Lower lobe of right lung (tissue), 2 donors: ENCODE data around the gene CMIP. TPM values are rescaled to one million over a fixed set of nuclear protein-coding genes. Genes with fewer than 3 reads are reported as not detected.

Experiments used
- ATAC-seq, 2 donors: fragments of 200-7000 bp; cut with Tn5 transposase; one replicate each; pipeline ENCODE4 v1.9.1; 2020 to 2022; ENCODE audit warnings: mild to moderate bottlenecking in 2 of 2, moderate library complexity in 2 of 2
- DNase-seq: peaks from one replicate; pipeline ENCODE4 v3.0.0-alpha.2; 2020
- H3K27ac ChIP-seq: fragments of 200-600 bp; one replicate; pipeline ENCODE4 v1.8.0; 2022
- H3K27me3 ChIP-seq: fragments of 200-600 bp; one replicate; pipeline ENCODE4 v1.8.0; 2022; ENCODE audit warnings: low read depth
- H3K36me3 ChIP-seq: fragments of 200-600 bp; one replicate; pipeline ENCODE4 v1.8.0; 2022; ENCODE audit warnings: mild to moderate bottlenecking
- H3K4me1 ChIP-seq: fragments of 200-600 bp; one replicate; pipeline ENCODE4 v1.8.0; 2022
- H3K4me3 ChIP-seq: fragments of 200-600 bp; one replicate; pipeline ENCODE4 v1.8.0; 2022; ENCODE audit warnings: mild to moderate bottlenecking
- H3K9me3 ChIP-seq: fragments of 200-600 bp; one replicate; pipeline ENCODE4 v1.8.0; 2022
- intact Hi-C: fragments of 100-400 bp; cut with DNase I; formaldehyde crosslinking; loops from one replicate; pipeline ENCODE4 v1.11.0; 2022
- total RNA-seq: library from RNA; stranded (reverse); fragmentation: NEBNext Ultra II Directional; extraction: Animal tissue kit (Norgen Biotek cat#: 25700); gene quantifications from one replicate; pipeline ENCODE4 v1.2.1, GENCODE V29; 2021
- TF ChIP-seq, protein P1 (sequence below): fragments of 200-600 bp; IDR thresholded peaks from one replicate; pipeline ENCODE4 v1.8.0; 2022; ENCODE audit warnings: antibody characterized with exemption, mild to moderate bottlenecking
- donor health status: DM: no; HTN: yes; CAD: no; lungs with severe emphysema.

Gene CMIP
- total RNA-seq, 1 donor from 2014 or later, result 77.4 TPM

GRCh38 chr16:81696166-81696960 is 251.8 kb downstream of the CMIP start:
- peaks cover 91% of the 10 kb centered on the region for H3K36me3 ChIP-seq
- DNase-seq, result no peak
- no peak for ATAC-seq
- intact Hi-C loops, result no loop called here
- TF ChIP-seq, protein P1, sequence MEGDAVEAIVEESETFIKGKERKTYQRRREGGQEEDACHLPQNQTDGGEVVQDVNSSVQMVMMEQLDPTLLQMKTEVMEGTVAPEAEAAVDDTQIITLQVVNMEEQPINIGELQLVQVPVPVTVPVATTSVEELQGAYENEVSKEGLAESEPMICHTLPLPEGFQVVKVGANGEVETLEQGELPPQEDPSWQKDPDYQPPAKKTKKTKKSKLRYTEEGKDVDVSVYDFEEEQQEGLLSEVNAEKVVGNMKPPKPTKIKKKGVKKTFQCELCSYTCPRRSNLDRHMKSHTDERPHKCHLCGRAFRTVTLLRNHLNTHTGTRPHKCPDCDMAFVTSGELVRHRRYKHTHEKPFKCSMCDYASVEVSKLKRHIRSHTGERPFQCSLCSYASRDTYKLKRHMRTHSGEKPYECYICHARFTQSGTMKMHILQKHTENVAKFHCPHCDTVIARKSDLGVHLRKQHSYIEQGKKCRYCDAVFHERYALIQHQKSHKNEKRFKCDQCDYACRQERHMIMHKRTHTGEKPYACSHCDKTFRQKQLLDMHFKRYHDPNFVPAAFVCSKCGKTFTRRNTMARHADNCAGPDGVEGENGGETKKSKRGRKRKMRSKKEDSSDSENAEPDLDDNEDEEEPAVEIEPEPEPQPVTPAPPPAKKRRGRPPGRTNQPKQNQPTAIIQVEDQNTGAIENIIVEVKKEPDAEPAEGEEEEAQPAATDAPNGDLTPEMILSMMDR, result no peak
- H3K4me1 ChIP-seq, result peaks cover 42% of the 10 kb centered on the region
- H3K27me3 ChIP-seq, result no peaks in the 10 kb centered on the region
- no peaks in the 10 kb centered on the region for H3K9me3 ChIP-seq
- H3K27ac ChIP-seq, result no peak overlapping the region
- no peak overlapping the region for H3K4me3 ChIP-seq

DNA sequence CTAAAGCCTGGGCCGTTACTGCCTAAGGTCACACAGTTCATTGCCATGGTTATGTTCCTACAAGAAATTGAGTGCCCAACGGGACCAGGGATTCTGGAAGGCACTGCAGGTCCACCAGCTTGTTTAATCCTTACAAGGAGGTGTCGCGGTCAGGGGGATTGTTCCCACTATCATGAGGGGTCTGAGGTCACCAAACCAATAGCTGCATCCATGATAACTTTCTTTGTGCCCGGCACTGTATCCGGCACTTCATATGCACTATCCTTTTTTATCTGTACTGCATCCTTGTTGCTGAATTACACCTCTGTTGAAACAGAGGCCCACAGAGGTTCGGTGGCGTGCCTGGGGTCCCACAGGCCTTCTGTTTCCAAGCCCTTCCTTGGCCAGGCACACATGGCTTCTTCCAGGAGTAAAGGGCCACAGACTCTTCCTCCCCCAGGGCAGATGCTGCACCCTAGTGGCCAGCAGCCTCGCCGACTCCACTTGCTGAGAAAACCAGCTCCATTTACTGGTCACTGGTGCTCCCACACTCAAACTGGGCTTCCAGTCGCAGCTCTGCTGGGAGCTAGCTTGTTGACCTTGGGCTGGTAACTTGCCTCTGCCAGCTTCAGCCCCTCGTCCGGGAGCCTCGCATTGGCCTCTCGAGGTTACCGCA is 252.5 kb downstream of the CMIP start:
- Histone ChIP-seq H3K4me1 (peaks cover 42% of the 10 kb centered on the region), H3K4me3 (no peak overlapping the region), H3K27me3 (no peaks in the 10 kb centered on the region), H3K9me3 (no peaks in the 10 kb centered on the region), H3K27ac (peak overlapping the region; percentile 38), H3K36me3 (peaks cover 91% of the 10 kb centered on the region)
- ATAC-seq, result peak; percentile 58 to 72
- TF ChIP-seq, protein P1, result peak; percentile 65
- DNase-seq, result no peak
- intact Hi-C loops, result no loop called here

DNA sequence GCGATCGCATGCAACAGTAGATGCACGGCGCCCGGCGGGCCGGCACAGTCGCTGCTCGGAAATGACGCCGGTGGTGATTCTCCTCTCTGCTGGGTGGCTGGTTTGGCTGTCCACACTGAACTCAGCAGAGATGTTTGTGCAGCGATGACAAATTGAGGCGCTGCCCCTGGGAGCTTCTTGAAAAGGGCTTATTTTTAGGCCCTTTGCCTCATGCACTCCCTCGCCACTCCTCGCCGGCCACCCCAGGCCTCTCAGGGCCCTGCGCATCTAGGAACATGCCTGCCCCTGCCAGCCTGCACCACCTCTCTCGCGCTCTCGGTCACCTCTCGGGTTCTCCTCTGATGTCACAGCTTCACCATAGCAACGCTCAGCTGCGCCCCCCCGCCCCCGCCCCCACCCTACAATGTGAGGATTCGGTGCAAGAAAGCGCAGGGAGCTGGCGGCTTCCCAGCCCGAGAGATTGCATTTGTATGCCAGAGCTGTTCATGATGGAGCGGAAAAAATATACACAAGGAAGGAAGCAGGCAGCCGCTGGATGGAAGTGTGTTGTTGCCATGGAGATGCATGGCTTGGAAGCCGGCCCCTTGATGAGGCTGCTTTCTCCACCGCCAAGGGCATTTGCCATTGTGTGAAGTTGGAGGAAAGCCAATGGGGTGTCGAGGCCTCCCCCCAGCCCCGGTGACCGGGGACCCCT is 253.2 kb downstream of the CMIP start:
- TF ChIP-seq, protein P1, result no peak
- H3K9me3 ChIP-seq, result no peaks in the 10 kb centered on the region
- ATAC-seq, result peak in 1 of 2 donors; percentile 25
- H3K36me3 ChIP-seq, result peaks cover 85% of the 10 kb centered on the region
- no peak overlapping the region for H3K4me3 ChIP-seq
- intact Hi-C loops, result no loop called here
- peak; percentile 48 for DNase-seq
- peaks cover 42% of the 10 kb centered on the region for H3K4me1 ChIP-seq
- H3K27me3 ChIP-seq, result no peaks in the 10 kb centered on the region
- H3K27ac ChIP-seq, result peak overlapping the region; percentile 38

- intact Hi-C loops, result no loop called here
- Histone ChIP-seq H3K27me3 (no peaks in the 10 kb centered on the region), H3K36me3 (peaks cover 85% of the 10 kb centered on the region), H3K4me3 (no peak overlapping the region), H3K27ac (peak overlapping the region; percentile 22), H3K4me1 (peaks cover 42% of the 10 kb centered on the region), H3K9me3 (no peaks in the 10 kb centered on the region)
- no peak for DNase-seq
- no peak for ATAC-seq
- TF ChIP-seq, protein P1, result no peak
These were observed 253.7 kb downstream of the CMIP start for GRCh38 chr16:81698310-81698641.

- TF ChIP-seq, protein P1, result no peak
- ATAC-seq (no peak), DNase-seq (peak; percentile 10)
- Histone ChIP-seq H3K36me3 (peaks cover 79% of the 10 kb centered on the region), H3K27me3 (no peaks in the 10 kb centered on the region), H3K9me3 (no peaks in the 10 kb centered on the region), H3K4me3 (no peak overlapping the region), H3K27ac (no peak overlapping the region), H3K4me1 (peaks cover 29% of the 10 kb centered on the region)
- intact Hi-C loops, result no loop called here
These were observed 255.0 kb downstream of the CMIP start for GRCh38 chr16:81699596-81699995.
